NCI-H2081 treated with DMSO at 0.1 percent for 48 hours (cell line): ENCODE results near the gene TM7SF3.

Experiments
- DNase-seq: peaks from one replicate; lab custom pipeline; 2025; lab: John Stamatoyannopoulos, UW

Gene TM7SF3

DNA sequence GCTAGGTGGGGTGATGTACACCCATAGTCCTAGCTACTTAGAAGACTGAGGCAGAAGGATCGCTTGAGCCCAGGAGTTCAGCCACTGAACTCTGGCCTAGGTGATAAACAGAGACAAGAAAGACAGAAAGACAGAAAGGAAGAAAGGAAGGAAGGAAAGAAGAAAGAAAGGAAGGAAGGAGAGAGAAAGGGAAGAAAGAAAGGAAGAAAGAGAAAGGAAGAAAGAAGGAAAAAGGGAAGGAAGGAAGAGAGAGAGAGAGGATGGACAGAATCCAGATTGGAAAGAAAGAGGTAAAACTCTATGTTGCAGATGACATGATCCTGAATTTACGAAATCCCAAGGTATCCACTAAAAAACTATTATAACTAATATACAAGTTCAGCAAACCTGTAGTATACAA, 84.6 kb downstream of the TM7SF3 start:
- DNase-seq, result no peak

DNA sequence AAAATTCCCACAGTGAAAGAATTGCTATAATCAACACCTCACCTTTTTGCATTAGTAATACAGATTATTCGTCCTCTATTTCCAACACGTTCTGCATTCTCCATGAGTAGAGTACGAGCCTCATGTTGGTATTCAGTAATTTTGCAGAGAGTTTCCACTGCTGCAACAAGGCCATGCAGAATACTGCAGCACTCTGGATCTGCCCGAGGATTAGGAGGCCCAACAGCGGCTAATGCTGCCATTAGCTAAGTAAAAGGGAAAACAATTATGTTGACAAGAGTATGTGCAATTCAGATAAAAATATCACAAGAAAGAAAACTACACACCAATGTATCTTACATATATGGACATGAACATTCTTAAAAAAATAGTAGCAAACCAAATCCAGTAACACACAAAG, 85.5 kb downstream of the TM7SF3 start:
- no peak for DNase-seq
